ENCODE data around the gene TMEM151B. TPM values are rescaled to one million over a fixed set of nuclear protein-coding genes. Genes with fewer than 3 reads are reported as not detected.
A peak's percentile ranks its signal among the peaks of the same experiment; 100 is the strongest.

The TMEM151B gene
- polyA plus RNA-seq, 2 of the 4 experiments (the other 2 are of a cell fraction): 0.01 TPM; not detected in 1

GRCh38 chr6:44270526-44271405, 516 bp downstream of the TMEM151B start:
- peak overlapping the region; percentile 53 for H3K4me3 ChIP-seq
- ChIA-PET POLR2A (interaction anchor here (0.6 kb wide), 1 partner anchor 24 kb away, joined by 3 read pairs; the partner anchor contains the start of gene HSP90AB1), CTCF (interaction anchor here (0.8 to 6.2 kb wide), 5 partner anchors 14 to 73 kb away, joined by 3 to 181 read pairs (median 4); no protein-coding TSS in a partner anchor)
- H3K9me3 ChIP-seq: no peaks in the 10 kb centered on the region
- peak overlapping the region; percentile 5 to 75; a peak in 3 of 6 replicates for H3K27ac ChIP-seq
- peak overlapping the region; percentile 96 for H3K4me2 ChIP-seq
- no peak for DNase-seq (ENCODE audit: low read depth in 1 of 2, low spot score in 1 of 2)
- no peak for FAIRE-seq
- 45% methylated on average over 4 of the region's 90 CpGs for WGBS (ENCODE audit: missing lambda C conversion rate)
- TF ChIP-seq HES2 (IDR thresholded peaks at IDR 0.05): no peak
- TF ChIP-seq KDM1A (IDR thresholded peaks at IDR 0.05; ENCODE audit: low read depth): no peak
- peak; percentile 23; the same call in 1 of the 2 replicates for TF ChIP-seq REST (IDR thresholded peaks at IDR 0.05)
- no peak for ATAC-seq
- peaks cover 2% of the 10 kb centered on the region; the same call in 1 of the 3 replicates for H3K4me1 ChIP-seq

GRCh38 chr6:44271406-44271723, 1.1 kb downstream of the TMEM151B start:
- no peak for TF ChIP-seq NFE2L2 (conservative IDR thresholded peaks at IDR 0.05; ENCODE audit: low read length)
- TF ChIP-seq HMGXB4 (CRISPR knock-in tag; IDR thresholded peaks at IDR 0.05; ENCODE audit: borderline replicate concordance): no peak
- no peak for TF ChIP-seq CHD4 (IDR thresholded peaks at IDR 0.05; ENCODE audit: borderline replicate concordance)
- no peak for TF ChIP-seq FOSL2 (IDR thresholded peaks at IDR 0.05)
- no peak for TF ChIP-seq FOSL2 (CRISPR knock-in tag; IDR thresholded peaks at IDR 0.05)
- TF ChIP-seq TFCP2L1 (CRISPR knock-in tag; IDR thresholded peaks at IDR 0.05): no peak
- no peak for TF ChIP-seq JUN (IDR thresholded peaks at IDR 0.05)
- Histone ChIP-seq H3K4me1 (no peaks in the 10 kb centered on the region), H3K27ac (no peak overlapping the region), H3K4me3 (no peak overlapping the region; the same call in 2 of the 3 replicates), H3K9me3 (no peaks in the 10 kb centered on the region), H3K4me2 (peak overlapping the region; percentile 96; the same call in 2 of the 3 replicates)
- no peak for ATAC-seq
- POLR2A ChIA-PET: no interaction called here
- 88% methylated on average over 6 of the region's 6 CpGs for WGBS (ENCODE audit: missing lambda C conversion rate)
- CTCF ChIA-PET: interaction anchor here (0.8 to 6.2 kb wide), 7 partner anchors 15 to 72 kb away, joined by 3 to 181 read pairs (median 4); no protein-coding TSS in a partner anchor
- no peak for DNase-seq (ENCODE audit: low read depth in 1 of 2, low spot score in 1 of 2)
- no peak for FAIRE-seq

GRCh38 chr6:44271914-44272313, 1.7 kb downstream of the TMEM151B start:
- ATAC-seq: no peak
- H3K4me2 ChIP-seq: no peak overlapping the region
- no peaks in the 10 kb centered on the region for H3K4me1 ChIP-seq
- CTCF ChIA-PET: interaction anchor here (1.0 to 6.2 kb wide), 5 partner anchors 15 to 67 kb away, joined by 3 to 44 read pairs (median 4); no protein-coding TSS in a partner anchor
- POLR2A ChIA-PET: no interaction called here
- H3K27ac ChIP-seq: no peak overlapping the region
- WGBS (ENCODE audit: missing lambda C conversion rate): 50% methylated on average over 2 of the region's 3 CpGs
- TF ChIP-seq ZFP36 (IDR thresholded peaks at IDR 0.05; ENCODE audit: borderline replicate concordance, partially characterized antibody) (no peak), CEBPB (IDR thresholded peaks at IDR 0.05) (no peak), ESRRA (IDR thresholded peaks at IDR 0.05; ENCODE audit: borderline replicate concordance, low read length) (no peak), MAX (IDR thresholded peaks at IDR 0.05) (no peak), GATA3 (IDR thresholded peaks at IDR 0.05; ENCODE audit: borderline replicate concordance) (no peak), PHF8 (IDR thresholded peaks at IDR 0.05; ENCODE audit: borderline replicate concordance, low read depth) (no peak), MAFK (IDR thresholded peaks at IDR 0.05; ENCODE audit: partially characterized antibody) (no peak), RARB (CRISPR knock-in tag; IDR thresholded peaks at IDR 0.05) (no peak)
- FAIRE-seq: no peak
- no peak overlapping the region for H3K4me3 ChIP-seq
- no peaks in the 10 kb centered on the region for H3K9me3 ChIP-seq
- no peak for DNase-seq (ENCODE audit: low read depth in 1 of 2, low spot score in 1 of 2)
